ENCODE results near the gene LMBR1L. TPM values are rescaled to one million over a fixed set of nuclear protein-coding genes. Genes with fewer than 3 reads are reported as not detected.

The LMBR1L gene
- total and polyA plus RNA-seq, 2 of the 13 experiments (the other 11 are each of a cell fraction or from before 2014, with no cell fraction given) = 12.2 to 65.9 TPM

DNA sequence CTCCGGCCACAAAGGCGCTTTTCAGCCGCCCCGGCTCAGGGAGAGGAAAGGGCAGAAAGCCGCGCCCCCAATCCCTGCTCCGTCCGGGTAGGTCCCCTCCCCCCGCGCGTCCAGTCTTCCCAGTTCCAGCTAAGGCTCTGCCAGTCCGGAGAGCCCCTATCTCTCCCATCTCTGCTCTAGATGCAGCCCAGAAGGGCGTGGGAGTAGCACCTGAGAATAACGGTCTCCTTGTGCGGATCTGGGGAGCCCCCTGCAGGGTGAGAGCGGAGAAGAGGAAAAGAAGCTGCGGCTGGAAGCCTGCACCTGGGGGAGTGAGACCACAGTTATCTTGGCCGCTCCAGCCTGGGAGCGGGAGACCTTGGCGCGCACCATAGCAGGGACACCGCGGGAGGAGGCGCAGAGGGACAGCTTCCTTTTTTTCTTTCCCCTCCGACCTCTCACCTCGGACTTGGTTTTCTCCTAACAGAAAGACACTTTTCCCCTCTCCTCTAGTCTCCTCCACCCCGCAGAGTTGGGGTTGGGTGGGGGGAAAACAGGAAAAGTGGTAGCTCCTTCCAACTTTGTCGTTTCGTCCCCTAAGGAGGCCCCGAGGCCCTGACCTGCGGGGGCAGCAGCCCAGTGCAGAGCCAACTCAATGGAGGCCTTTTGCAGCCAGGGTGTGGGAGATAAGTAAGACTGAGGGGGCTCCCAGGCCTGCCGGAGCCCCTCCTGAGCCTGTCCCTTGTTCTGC lies 18.4 kb downstream of the LMBR1L start (continued):
- TF ChIP-seq ZFP82 (CRISPR knock-in tag; IDR thresholded peaks at IDR 0.05; ENCODE audit: borderline replicate concordance) = 0 out of 2 replicates have a peak, but pooled peaks have one; percentile 42
- TF ChIP-seq MEIS2 (CRISPR knock-in tag; IDR thresholded peaks at IDR 0.05) = 0 out of 2 replicates have a peak, but pooled peaks have one; percentile 12
- TF ChIP-seq ZBTB26 (CRISPR knock-in tag; IDR thresholded peaks at IDR 0.05; ENCODE audit: borderline replicate concordance) = 0 out of 2 replicates have a peak, but pooled peaks have one; percentile 26
- peak; percentile 88 for TF ChIP-seq PRDM10 (CRISPR knock-in tag; IDR thresholded peaks at IDR 0.05; ENCODE audit: low read depth)
- TF ChIP-seq SPEN (CRISPR knock-in tag; IDR thresholded peaks at IDR 0.05; ENCODE audit: low read depth) = no peak
- no peak for TF ChIP-seq ZNF337 (CRISPR knock-in tag; IDR thresholded peaks at IDR 0.05; ENCODE audit: borderline replicate concordance, low read depth)
- peak; percentile 54 for TF ChIP-seq STAG1 (CRISPR knock-in tag; IDR thresholded peaks at IDR 0.05)
- peak; percentile 88 for TF ChIP-seq ZNF800 (CRISPR knock-in tag; IDR thresholded peaks at IDR 0.05)
- TF ChIP-seq RXRA (CRISPR knock-in tag; IDR thresholded peaks at IDR 0.05) = 0 out of 2 replicates have a peak, but pooled peaks have one; percentile 36
- TF ChIP-seq ZNF724P (CRISPR knock-in tag; IDR thresholded peaks at IDR 0.05; ENCODE audit: borderline replicate concordance) = no peak
- TF ChIP-seq REL (CRISPR knock-in tag; conservative IDR thresholded peaks at IDR 0.05) = no peak
- TF ChIP-seq SAP130 (CRISPR knock-in tag; IDR thresholded peaks at IDR 0.05; ENCODE audit: low read depth) = peak; percentile 25
- TF ChIP-seq, protein P1, sequence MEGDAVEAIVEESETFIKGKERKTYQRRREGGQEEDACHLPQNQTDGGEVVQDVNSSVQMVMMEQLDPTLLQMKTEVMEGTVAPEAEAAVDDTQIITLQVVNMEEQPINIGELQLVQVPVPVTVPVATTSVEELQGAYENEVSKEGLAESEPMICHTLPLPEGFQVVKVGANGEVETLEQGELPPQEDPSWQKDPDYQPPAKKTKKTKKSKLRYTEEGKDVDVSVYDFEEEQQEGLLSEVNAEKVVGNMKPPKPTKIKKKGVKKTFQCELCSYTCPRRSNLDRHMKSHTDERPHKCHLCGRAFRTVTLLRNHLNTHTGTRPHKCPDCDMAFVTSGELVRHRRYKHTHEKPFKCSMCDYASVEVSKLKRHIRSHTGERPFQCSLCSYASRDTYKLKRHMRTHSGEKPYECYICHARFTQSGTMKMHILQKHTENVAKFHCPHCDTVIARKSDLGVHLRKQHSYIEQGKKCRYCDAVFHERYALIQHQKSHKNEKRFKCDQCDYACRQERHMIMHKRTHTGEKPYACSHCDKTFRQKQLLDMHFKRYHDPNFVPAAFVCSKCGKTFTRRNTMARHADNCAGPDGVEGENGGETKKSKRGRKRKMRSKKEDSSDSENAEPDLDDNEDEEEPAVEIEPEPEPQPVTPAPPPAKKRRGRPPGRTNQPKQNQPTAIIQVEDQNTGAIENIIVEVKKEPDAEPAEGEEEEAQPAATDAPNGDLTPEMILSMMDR (CRISPR knock-in tag; IDR thresholded peaks at IDR 0.05) = peak; percentile 78
- TF ChIP-seq, protein P2, sequence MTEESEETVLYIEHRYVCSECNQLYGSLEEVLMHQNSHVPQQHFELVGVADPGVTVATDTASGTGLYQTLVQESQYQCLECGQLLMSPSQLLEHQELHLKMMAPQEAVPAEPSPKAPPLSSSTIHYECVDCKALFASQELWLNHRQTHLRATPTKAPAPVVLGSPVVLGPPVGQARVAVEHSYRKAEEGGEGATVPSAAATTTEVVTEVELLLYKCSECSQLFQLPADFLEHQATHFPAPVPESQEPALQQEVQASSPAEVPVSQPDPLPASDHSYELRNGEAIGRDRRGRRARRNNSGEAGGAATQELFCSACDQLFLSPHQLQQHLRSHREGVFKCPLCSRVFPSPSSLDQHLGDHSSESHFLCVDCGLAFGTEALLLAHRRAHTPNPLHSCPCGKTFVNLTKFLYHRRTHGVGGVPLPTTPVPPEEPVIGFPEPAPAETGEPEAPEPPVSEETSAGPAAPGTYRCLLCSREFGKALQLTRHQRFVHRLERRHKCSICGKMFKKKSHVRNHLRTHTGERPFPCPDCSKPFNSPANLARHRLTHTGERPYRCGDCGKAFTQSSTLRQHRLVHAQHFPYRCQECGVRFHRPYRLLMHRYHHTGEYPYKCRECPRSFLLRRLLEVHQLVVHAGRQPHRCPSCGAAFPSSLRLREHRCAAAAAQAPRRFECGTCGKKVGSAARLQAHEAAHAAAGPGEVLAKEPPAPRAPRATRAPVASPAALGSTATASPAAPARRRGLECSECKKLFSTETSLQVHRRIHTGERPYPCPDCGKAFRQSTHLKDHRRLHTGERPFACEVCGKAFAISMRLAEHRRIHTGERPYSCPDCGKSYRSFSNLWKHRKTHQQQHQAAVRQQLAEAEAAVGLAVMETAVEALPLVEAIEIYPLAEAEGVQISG (CRISPR knock-in tag; IDR thresholded peaks at IDR 0.05) = 0 out of 2 replicates have a peak, but pooled peaks have one; percentile 33
- 0 out of 2 replicates have a peak, but pooled peaks have one; percentile 29 for TF ChIP-seq ISL2 (CRISPR knock-in tag; IDR thresholded peaks at IDR 0.05)
- TF ChIP-seq ZNF350 (CRISPR knock-in tag; IDR thresholded peaks at IDR 0.05; ENCODE audit: borderline replicate concordance, low read depth) = peak; percentile 27; the same call in 1 of the 2 replicates
- TF ChIP-seq ZNF879 (CRISPR knock-in tag; IDR thresholded peaks at IDR 0.05) = no peak
